SU-DHL-6 (cell line): ENCODE data around the gene KCND3.

Source experiments
- H2AFZ ChIP-seq: fragments of 200-600 bp; sonication (generic); 2 replicates; pipeline ENCODE4 v1.6.1; 2014; ENCODE audit warnings: low read depth, mild to moderate bottlenecking, moderate library complexity, mixed read lengths, antibody characterized with exemption, low read length; ENCODE audit not compliant: severe bottlenecking
- H3F3A ChIP-seq: fragments of 200-600 bp; shearing (Covaris generic); 2 replicates; pipeline ENCODE4 v1.6.0; 2016; ENCODE audit warnings: antibody characterized with exemption, mild to moderate bottlenecking; ENCODE audit not compliant: insufficient read depth
- H3K27ac ChIP-seq: fragments of 200-600 bp; sonication (generic); 2 replicates; pipeline ENCODE4 v1.5.1; 2016; ENCODE audit warnings: low read depth, mild to moderate bottlenecking, low read length, moderate library complexity, mixed read lengths
- H3K27me3 ChIP-seq: fragments of 200-600 bp; sonication (generic), shearing (Covaris generic); 2 replicates; pipeline ENCODE4 v1.6.0; 2014; ENCODE audit warnings: mild to moderate bottlenecking, low read length
- H3K36me3 ChIP-seq: fragments of 200-600 bp; sonication (generic); 2 replicates; pipeline ENCODE4 v1.6.1; 2014; ENCODE audit warnings: mild to moderate bottlenecking, low read length, mixed read lengths
- H3K4me2 ChIP-seq: fragments of 300-600, 200-600 bp; shearing (Covaris generic), sonication (generic); 2 replicates; pipeline ENCODE4 v1.6.0; 2014; ENCODE audit warnings: low read length, low read depth, mild to moderate bottlenecking; ENCODE audit not compliant: poor library complexity, severe bottlenecking
- H3K4me3 ChIP-seq: fragments of 200-600 bp; sonication (generic); 2 replicates; pipeline ENCODE4 v1.5.1; 2014; ENCODE audit warnings: antibody characterized with exemption, low read length, mild to moderate bottlenecking, mixed read lengths; ENCODE audit not compliant: insufficient read depth, poor library complexity, severe bottlenecking
- H3K79me2 ChIP-seq: fragments of 200-600 bp; sonication (generic); 2 replicates; pipeline ENCODE4 v1.6.1; 2014; ENCODE audit warnings: mild to moderate bottlenecking, low read length, moderate library complexity; ENCODE audit not compliant: insufficient read depth
- H3K9ac ChIP-seq: fragments of 200-600 bp; sonication (generic); 2 replicates; pipeline ENCODE4 v1.7.0; 2014; ENCODE audit warnings: mild to moderate bottlenecking, low read length
- H3K9me2 ChIP-seq: fragments of 200-600 bp; sonication (generic); replicated peaks from 2 replicates; pipeline ENCODE4 v1.6.1; 2014; ENCODE audit warnings: low read length; ENCODE audit not compliant: insufficient read depth
- H3K9me3 ChIP-seq: fragments of 200-600 bp; sonication (generic); 2 replicates; pipeline ENCODE4 v1.6.1; 2014; ENCODE audit warnings: low read length, mixed read lengths; ENCODE audit not compliant: insufficient read depth
- H4K20me1 ChIP-seq: fragments of 200-600 bp; sonication (generic); 2 replicates; pipeline ENCODE4 v1.6.1; 2014; ENCODE audit warnings: low read depth, mild to moderate bottlenecking, antibody characterized with exemption, low read length, moderate library complexity, mixed read lengths
- CTCF ChIP-seq: fragments of 200-600 bp; sonication (generic); IDR thresholded peaks from one replicate; pipeline ENCODE4 v1.5.1; 2017; ENCODE audit warnings: antibody characterized with exemption, mild to moderate bottlenecking, low read length, moderate library complexity; ENCODE audit not compliant: insufficient read depth, poor library complexity, severe bottlenecking
- EZH2phosphoT487 ChIP-seq: fragments of 200-600 bp; sonication (generic), shearing (Covaris generic); conservative IDR thresholded peaks from 2 replicates; pipeline ENCODE4 v1.6.1; 2018; ENCODE audit warnings: mild to moderate bottlenecking, antibody characterized with exemption, low read length, moderate library complexity, mixed read lengths

Gene KCND3

GRCh38 chr1:111832521-111833155 lies 156.8 kb downstream of the KCND3 start:
- no peak for TF ChIP-seq CTCF
- no peak for TF ChIP-seq EZH2phosphoT487
- no peaks in the 10 kb centered on the region for H4K20me1 ChIP-seq
- H3F3A ChIP-seq = no peaks in the 10 kb centered on the region
- no peak overlapping the region for H3K4me3 ChIP-seq
- H3K9ac ChIP-seq = no peak overlapping the region
- no peaks in the 10 kb centered on the region for H3K9me3 ChIP-seq
- H3K27ac ChIP-seq = no peak overlapping the region
- no peaks in the 10 kb centered on the region for H3K9me2 ChIP-seq
- H3K79me2 ChIP-seq = no peaks in the 10 kb centered on the region
- H3K27me3 ChIP-seq = no peaks in the 10 kb centered on the region
- H3K36me3 ChIP-seq = no peaks in the 10 kb centered on the region
- H3K4me2 ChIP-seq = no peak overlapping the region
- no peak overlapping the region for H2AFZ ChIP-seq

- TF ChIP-seq EZH2phosphoT487 (no peak), CTCF (no peak)
- H3K79me2 ChIP-seq = no peaks in the 10 kb centered on the region
- H3K4me3 ChIP-seq = no peak overlapping the region
Observed at GRCh38 chr1:111831153-111831552, 158.3 kb downstream of the KCND3 start.

GRCh38 chr1:111827946-111828345 lies 161.5 kb downstream of the KCND3 start:
- Histone ChIP-seq H4K20me1 (no peaks in the 10 kb centered on the region), H3K9me3 (no peaks in the 10 kb centered on the region), H3K27me3 (no peaks in the 10 kb centered on the region), H3K36me3 (no peaks in the 10 kb centered on the region), H2AFZ (no peak overlapping the region), H3K9ac (no peak overlapping the region), H3K4me2 (no peak overlapping the region), H3K27ac (no peak overlapping the region), H3K4me3 (no peak overlapping the region), H3K79me2 (no peaks in the 10 kb centered on the region), H3F3A (no peaks in the 10 kb centered on the region), H3K9me2 (no peaks in the 10 kb centered on the region)
- TF ChIP-seq CTCF (no peak), EZH2phosphoT487 (no peak)

More at GRCh38 chr1:111831153-111831552, 158.3 kb downstream of the KCND3 start:
- no peaks in the 10 kb centered on the region for H3K9me3 ChIP-seq
- H3K27me3 ChIP-seq = no peaks in the 10 kb centered on the region
- no peak overlapping the region for H3K27ac ChIP-seq
- H3K36me3 ChIP-seq = no peaks in the 10 kb centered on the region
- no peaks in the 10 kb centered on the region for H4K20me1 ChIP-seq
- no peaks in the 10 kb centered on the region for H3F3A ChIP-seq
- no peak overlapping the region for H3K4me2 ChIP-seq
- no peak overlapping the region for H3K9ac ChIP-seq
- H3K9me2 ChIP-seq = no peaks in the 10 kb centered on the region
- H2AFZ ChIP-seq = no peak overlapping the region
